NCI-H1930 (cell line): ENCODE measurements around the gene RPS6KA2.

ENCODE experiments used
- DNase-seq, 2 experiments: peaks; one replicate each; lab custom pipeline; 2025; lab: John Stamatoyannopoulos, UW

The RPS6KA2 gene

DNA sequence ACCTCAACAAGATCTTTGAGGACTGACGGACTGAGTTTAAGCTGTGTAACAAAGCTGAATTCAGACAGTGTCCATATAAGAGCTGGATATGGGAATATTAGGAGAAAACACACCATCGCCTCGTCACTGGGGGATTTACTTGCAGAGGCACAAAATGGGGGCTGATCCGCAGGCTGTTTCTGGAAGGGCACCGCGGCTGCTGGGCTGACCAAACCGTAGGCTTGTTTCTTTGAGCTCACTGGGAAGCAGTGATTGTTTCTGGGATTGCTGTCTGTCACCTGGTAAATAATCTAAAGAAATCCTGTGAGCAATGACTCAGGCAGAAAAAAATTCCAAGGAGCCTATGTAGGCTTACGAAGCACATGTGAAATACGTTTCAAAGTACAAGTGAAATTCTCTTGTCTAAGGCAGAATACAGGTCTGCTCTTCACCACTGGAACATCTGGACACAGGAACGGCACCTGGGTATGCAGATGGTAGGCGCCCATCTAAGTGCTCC, 180.4 kb downstream of the RPS6KA2 start:
- DNase-seq, result no peak

DNA sequence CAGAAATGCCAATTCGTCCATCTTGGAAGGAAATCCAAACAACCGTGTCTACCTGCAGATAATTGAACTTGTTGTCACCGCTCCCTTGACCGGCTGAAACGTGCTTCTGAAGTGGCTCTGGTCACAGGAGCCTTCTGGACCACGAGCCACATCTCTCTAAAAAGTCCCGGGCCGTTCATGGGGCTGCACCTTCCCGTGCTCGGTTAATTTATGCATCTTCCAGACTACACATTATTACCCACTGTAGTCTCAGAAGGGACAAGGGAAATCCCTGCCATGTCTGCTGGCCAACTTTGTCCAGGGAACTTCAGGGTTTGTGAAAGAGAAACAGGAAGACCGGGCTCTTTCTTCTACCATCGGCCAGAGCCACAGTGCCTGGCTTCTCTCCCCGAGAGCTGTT, 180.9 kb downstream of the RPS6KA2 start:
- no peak for DNase-seq

DNA sequence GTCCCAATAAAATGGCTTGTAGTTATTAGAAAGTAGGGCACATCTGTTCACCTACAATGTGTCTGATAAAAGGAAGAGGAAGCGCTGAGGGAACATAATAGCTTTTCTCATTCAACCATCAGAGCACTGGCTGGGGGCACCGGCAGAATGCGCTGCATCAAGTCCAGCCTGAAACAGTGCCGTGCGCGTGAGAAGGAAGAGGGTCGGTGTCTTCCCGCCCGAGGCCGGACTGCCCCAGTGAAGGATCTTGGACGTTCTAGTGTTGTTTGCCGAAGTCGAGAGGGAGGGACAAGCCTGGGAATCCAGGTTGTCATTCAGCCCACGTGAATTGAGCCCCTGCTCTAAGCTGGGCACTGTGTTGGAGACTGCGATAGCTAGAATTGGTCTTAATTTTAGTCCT, 182.6 kb downstream of the RPS6KA2 start:
- no peak for DNase-seq

DNA sequence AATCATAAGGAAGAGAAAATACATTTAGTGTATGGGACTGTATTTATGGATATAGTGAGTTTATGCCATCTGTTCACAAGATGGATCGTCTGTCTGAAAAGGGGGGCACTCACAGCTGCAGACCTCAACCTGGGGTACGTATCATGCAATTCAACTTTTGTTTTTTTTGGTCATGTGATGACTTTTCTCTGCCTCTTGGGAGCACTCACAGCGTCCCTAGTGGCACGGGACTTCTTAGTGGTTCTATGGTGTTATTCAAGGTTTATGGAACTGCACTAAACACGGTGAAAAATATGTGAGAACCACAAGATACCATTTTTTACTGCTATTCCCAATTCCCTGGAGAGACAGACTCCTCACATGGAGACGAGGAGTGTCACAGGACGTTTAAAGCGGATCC, 183.9 kb downstream of the RPS6KA2 start:
- no peak for DNase-seq

DNA sequence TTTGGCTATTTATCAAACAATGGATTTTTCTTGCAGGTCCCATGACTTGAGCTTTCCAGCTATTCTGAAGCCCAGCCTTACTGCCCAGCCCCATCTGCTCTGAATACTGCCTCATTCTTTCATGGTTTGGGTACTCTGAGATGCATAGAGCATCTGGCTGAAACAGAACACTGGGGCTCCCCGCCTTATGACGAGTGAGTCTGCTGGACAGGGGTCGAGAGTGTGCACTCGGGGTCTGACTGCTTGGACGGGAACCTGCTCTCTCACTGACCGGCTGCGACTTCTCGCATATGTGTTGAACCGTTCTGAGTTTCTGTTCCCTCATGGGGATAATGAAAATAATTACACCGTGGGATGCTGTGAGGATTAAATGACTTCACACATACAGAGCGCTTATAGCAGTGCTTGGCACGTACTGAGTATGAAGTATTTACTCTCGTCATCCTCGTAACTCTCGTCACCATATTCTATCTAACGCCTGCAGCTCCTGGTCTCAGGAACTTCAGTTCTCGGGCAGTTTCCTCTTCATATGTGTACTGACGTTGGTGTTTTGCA, 184.8 kb downstream of the RPS6KA2 start:
- no peak for DNase-seq

DNA sequence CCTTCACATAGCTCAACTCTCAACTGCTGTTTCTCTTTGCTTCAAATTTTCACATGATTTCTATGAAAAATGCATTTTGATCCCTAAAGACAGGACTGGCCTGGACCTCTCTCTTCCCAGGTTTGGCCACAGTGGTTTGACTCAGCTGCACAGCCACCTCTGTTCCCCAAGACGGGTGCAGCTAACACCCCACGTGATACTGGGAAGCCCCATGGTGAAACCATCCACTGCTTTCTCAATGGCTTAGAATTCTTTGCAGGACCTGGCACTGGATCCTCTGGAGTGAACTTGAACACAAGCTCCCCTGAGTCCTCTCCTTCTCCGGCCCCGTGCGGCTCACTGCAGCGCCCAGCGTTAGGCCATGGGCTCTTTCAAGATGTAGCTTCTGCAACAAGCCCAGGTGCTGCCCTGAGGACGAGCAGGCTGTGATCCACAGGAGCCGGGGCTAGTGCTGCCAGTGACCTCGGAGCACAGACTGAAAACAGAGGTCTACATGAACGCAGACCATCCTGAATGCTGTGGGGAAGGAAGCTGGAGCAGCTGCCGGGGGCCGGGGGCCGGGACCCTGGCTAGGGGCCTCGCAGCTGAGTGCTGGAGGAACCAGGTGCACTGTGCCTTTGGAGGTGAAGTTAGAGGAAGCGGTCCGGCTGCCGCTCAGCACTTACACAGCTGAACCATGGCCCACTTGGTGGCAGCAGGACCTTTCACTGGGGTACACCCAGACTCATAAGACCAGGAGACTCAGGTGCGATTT, 185.5 kb downstream of the RPS6KA2 start:
- no peak for DNase-seq

DNA sequence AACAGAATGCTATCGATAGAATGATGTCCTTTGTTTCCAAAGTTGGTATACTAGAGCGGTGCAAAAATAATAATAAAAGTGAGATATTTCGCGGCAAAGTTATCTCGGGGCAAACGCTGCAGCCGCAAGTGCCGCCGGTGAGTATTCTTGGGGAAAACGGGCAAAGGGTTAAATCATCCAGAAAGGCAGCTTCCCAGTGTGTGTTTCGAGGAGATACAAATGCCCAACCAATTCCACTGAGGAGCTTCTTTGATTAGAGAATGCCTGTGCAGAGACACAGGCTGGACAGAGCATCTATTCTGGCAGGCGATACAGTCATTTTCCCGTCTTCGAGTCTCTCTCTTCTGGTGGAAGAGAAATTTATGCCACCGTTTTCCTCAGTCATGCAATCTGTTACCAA, 186.3 kb downstream of the RPS6KA2 start:
- DNase-seq, result no peak

DNA sequence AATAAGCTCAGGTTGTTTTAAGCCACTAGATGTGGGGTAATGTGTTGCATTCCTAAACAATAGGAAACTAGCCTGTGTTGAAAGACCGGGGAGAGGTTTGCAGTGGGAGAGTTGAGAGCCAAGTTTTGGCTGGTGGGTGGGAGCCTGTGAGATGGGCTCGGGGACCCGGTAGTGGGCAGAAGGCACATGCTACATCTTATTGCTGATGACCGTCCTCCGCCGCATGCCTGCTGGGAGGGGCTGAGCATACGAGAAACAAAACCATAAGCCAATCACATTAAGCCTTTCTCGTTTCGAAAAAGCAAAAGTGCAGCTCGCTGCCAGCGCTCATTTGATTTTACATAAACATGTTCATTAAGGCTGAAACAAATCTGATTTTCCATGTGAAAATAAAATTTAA, 186.9 kb downstream of the RPS6KA2 start:
- no peak for DNase-seq

DNA sequence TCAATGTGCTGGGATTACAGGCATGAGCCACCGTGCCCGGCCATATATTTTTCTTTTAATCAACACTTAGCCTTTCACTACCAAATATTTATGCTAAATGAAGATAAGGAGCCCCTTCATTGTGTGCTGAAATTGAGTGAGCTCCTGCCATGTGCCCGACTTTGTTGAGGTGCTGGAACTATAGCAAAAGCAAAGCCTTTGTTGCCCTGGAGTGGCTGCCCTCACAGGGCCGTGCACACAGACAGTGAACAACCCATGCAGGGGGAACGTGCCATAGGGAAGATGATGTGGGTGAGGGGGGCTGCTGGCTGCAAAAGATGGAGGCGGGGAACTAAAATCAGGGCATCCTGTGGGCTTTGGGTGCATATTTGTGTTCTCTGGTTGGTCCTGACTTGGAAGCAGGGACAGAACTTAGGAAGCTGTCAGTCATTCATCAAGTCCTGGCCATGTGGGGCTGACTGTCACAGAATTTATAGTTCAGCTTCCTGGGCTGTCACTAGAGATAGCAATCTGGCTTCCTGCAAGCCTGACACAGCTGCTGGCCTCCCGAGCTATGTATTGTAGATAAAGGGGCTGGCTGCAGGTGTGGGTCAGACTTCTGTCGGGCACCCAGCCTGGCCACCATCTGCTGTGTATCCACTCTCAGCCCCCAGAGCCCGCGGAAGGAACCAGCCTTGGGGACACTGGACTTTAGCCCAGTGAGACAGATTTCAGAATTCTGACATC, 187.5 kb downstream of the RPS6KA2 start:
- no peak for DNase-seq

DNA sequence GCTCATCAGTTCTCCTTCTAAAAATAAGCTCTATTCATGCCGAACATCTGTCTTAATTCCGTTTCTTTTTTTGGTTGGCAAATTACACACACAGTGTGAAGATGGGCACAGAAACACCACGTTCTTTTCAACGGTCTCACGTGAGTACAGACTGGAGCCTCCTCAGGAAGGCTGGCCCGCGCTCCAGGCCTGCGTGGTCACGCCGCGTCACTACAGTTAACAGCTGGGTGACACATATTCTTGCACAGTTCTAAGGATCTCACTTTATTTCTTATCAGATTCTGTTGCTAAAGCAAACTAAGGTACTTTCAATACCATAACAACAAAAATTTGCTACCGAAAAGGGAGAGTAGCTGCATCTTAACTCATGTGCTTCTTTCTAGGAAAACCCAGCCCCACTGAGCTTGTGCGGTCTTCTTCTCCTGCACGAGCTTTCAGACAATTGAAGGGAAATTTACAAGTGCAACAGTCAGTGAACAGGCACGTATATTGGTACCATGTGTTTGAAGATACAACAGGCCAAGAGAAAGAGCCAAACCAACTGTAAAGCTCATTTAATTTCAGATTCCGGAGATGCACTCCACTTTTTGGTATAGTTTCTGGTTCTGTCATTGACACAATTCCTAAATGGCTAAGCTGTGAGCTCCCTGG, 188.7 kb downstream of the RPS6KA2 start:
- no peak for DNase-seq

DNA sequence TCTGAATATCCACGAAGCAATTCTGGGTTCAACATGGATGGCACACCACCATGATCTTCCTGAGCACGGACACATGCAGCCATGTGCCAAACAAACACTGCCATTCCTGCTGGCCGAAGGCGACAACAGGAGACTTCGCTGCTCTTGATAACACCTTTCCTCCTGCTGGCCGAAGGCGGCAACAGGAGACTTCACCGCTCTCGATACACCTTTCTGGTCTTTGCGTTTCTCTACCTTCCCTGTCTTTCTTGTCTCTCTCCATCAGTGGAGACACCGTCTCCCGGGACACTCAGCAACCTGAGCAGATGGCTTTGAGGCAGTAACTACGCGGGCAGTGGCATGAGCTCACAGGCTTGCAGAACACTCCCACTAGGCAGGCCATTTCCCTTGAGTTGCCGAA, 189.4 kb downstream of the RPS6KA2 start:
- no peak for DNase-seq

DNA sequence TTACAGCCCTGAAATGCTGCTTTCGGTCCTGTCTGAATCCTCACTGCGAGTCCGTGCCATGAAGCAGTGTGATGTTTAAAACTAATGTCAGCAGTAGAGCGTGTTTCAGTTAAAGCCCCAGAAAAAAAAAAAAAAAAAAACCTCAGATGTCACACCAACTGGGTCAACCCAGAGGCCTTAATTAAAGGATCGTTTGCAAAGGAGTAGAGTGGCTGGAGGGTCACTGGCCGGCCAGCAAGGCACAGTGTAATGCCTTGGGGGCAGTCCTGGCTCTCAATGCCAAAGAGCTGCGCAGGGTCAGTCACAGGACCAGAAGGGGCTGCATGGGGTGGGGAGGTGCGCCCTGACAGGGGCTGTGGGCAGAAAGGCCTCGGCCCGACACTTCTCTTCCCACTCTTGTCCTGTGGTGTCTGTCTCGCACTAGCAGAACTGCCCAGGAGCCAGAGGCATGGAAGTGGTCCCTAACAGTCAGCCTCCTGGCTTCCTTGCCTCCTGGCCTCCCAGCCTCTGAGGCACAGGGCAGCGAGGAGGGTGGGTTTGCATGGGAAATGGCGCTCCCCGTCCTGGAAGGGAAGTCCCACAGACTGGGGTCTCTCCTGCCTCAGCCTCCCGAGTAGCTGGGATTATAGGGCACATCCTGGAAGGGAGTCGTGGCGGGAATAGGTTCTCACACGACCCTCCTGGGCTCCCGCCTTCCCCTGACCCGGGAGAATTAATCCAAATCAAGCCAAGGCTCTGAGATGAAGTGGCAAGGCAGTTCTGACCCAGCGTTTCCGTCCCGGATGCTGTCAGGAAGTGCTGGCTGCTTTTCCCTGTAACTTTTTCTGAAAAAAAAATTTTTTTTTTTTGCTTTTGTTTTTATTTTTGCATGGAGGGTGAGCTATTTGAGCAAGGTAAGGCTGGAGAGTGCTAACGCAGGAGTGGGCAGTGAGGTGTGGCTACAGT, 190.6 kb downstream of the RPS6KA2 start:
- DNase-seq, result no peak

DNA sequence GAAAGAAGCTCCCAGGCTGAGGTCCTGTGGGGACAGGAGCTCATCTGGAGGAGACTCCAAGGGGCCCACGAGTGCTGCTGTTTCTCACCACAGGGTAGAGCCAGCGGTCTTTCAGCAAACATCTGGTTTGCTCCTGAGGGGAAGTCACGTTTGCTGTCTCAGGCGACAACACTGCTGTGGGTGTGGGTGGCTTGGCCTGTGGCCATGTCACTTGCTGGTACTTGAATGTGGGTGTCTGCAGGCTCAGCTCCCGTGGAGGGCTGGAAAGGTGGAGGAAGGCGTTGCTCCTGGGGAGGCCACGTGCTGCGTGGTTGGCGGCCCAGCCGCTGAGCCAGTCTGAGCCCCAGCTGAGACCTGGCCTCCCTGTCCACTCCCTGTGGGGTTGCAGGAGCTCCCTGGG, 191.5 kb downstream of the RPS6KA2 start:
- no peak for DNase-seq

DNA sequence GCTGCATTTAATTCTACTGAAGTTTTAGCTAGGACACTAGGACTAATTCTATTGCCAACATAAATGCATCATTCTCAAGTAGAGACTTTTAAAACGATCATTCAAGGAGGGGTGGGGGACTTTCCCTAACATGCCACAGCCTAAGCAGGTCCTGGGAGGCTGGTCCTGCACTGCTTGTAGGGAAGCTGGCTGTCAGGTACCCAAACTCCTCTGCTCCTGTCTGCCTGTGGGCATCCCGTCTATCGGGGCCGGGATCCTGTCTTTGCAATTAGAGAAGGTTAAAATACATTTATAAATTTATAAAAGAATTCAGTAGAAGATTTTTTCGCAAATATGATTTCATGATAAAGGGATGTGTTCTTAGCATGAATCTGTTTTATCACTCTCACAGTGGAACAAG, 192.7 kb downstream of the RPS6KA2 start:
- DNase-seq, result no peak

DNA sequence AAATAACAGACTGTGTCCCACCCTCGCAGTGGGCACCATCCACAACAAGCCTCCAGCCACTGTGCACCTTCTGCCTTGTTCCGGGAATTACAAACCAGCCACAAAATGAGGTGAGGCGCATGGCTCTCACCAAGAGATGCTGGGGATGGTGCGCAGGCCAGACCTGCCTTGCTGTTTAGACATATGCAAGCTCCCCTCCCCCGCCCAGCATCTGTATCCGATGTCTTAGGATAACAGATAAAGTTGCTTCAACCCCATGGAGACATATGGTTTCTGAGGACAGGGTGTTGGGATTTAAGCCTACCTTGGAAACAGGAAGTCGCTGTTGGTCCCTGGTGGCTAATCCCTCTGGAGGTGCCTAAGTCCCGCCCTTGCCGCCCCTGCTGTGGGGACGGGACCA, 194.0 kb downstream of the RPS6KA2 start:
- no peak for DNase-seq

DNA sequence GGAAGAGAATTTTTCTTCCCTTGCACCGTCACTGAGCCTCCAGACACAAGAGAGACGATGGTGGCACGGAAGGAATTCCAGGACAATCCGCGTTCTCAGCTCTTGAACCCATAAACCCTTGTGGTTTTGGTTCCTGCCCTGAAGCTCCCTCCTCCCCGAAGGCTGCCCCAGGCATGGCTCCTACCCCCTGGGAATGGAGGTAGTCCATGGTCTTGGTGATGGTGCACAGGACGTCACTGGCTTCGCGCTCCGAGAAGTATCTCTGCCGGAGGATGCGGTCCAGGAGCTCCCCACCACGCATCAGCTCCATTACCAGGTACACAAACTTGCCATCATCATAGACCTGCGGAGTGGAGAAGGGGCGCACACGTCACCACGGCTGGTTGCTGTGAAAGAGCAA, 196.8 kb downstream of the RPS6KA2 start:
- no peak for DNase-seq

DNA sequence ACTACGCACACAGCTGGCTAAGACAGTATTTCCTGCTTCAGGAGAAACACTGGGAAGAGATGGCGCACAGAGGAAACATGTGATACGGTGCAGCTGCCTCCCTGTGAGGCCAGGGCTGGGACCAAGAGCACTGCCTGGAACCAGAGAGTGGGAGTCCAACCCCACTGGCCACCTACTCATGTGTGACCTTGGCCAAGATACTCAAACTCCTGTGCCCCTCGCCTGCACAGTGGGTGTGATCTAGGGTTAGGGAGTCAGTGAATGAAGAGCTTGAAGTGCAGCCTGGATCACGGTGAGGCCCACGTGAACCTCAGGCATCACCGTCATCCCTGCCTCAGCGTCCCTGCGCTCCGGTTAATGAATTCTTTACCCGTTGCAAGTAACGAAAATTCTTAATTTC, 202.6 kb downstream of the RPS6KA2 start:
- DNase-seq, result no peak

DNA sequence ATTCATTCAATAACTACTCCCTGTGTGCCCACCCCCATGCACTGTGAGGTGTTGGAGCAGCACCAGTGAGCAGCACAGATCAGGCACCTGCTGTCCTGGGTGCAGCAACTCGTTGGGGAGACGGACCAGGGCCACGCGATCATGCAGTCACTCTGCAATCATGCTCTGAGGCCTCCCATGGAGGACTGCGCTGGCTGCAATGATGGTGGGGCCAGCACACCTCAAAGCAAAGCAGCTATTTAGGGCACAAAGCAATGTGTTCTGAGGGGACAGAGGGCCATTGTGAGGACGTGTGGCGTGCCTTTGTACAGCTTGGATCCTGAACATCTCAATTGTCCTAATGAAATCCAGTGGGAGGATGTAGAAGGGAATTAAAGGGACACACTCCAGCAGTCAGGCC, 203.3 kb downstream of the RPS6KA2 start:
- no peak for DNase-seq

DNA sequence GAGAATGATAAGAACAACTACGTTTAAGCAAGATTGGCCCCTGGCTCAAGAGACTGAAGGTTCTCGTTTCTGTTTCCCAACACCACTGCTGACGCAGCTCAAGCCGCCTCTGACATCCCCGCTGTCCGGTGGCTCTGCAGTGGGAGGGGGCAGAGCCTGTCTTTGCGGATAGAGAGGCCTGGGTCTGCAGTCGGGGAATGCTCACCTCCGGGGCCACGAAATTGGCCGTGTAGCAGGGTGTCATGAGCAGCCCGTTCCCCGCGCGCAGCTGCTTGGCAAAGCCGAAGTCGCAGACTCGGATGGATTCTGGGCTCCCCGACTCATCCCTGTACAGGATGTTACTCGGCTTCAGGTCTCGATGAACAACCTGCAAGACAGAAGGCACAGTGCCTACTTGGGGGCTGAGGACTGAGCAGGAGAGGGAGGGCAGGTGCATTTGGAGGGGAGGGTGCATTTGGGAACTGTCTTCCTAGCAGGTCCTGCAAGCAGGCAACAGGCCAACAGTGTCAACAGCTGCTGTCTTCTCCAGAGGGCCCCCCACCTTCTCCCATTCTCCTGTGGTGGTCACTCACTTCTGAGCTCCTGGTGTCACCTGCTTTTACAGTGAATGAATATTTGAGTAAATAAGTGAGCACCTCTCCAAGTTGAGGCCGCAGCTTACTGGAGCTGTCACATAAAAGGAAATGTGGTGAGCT, 203.9 kb downstream of the RPS6KA2 start:
- DNase-seq, result no peak

DNA sequence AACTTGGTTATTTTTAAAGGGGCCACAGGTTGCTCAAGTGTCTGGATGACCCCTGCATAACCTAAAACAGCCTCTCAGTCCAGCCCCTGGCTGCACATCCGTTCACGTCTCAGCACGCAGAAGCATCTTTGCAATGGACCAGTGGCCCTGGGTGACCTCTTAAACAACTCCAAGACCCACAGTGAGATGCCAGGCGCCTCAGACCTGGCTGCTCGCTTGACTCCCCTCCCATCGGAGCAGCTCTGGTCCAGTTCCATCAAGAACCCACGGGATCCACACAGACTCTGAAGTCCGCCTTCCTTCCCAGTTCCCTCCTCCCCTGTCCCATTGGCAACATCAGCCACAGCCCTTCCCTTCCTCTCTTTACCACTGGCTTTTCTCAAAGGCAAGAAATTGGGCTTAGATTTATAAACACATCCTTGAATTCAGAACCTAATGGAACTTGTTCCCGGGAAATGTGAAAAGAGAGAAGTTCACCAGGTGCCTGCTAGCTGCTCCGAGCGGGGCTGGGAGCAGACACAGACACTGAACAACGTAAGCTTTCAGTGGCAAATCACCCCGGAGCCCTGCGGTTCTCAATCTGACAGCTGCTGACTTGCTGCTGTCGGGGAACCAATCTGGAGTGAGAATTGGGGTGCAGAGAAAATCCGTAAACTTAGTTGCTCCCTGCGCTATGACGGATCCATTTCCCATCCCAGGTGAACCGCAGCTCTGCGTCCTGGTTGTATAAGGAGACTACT, 204.7 kb downstream of the RPS6KA2 start:
- no peak for DNase-seq
